K562 (cell line): ENCODE data around the gene TRIM68. TPM values are rescaled to one million over a fixed set of nuclear protein-coding genes. Genes with fewer than 3 reads are reported as not detected.

Source experiments
- NCOA4 ChIP-seq: fragments of 450-650 bp; IDR thresholded peaks from 2 replicates; pipeline ENCODE4 v1.6.1; 2018; ENCODE audit warnings: mild to moderate bottlenecking; ENCODE audit not compliant: partially characterized antibody
- PRPF4 ChIP-seq: fragments of 200-400 bp; formaldehyde crosslinking; IDR thresholded peaks from one replicate; pipeline ENCODE4 v1.6.1; 2017; ENCODE audit warnings: low read length, low read depth, mild to moderate bottlenecking; ENCODE audit not compliant: insufficient read depth, poor library complexity, severe bottlenecking
- SAP30 ChIP-seq: fragments of 200-600 bp; sonication (generic); IDR thresholded peaks from 2 replicates; pipeline ENCODE4 v1.6.1; 2012; ENCODE audit warnings: borderline replicate concordance, low read depth, mild to moderate bottlenecking, moderate library complexity, low read length, control low read depth, inconsistent platforms; ENCODE audit not compliant: insufficient read depth, poor library complexity, severe bottlenecking
- SLC30A9 ChIP-seq: fragments of 250-450 bp; sonication (Bioruptor Pico); IDR thresholded peaks from 2 replicates; pipeline ENCODE4 v1.8.0; 2022; ENCODE audit warnings: mild to moderate bottlenecking, moderate library complexity
- SRF ChIP-seq, 2 experiments: fragments of 250-450, 450-650 bp in 1 of 2; sonication (Bioruptor Pico) in 1 of 2; sonication (generic) in 1 of 2; formaldehyde crosslinking; IDR thresholded peaks; 2 replicates each; pipeline versions ENCODE4 v1.5.0 to v1.5.1; 2020 to 2022; ENCODE audit warnings: mild to moderate bottlenecking in 1 of 2, missing genetic modification reagents in 1 of 2
- XRCC3 ChIP-seq: fragments of 450-650 bp; IDR thresholded peaks from 2 replicates; pipeline ENCODE4 v1.6.1; 2017; ENCODE audit warnings: mild to moderate bottlenecking, moderate library complexity
- ZNF121 ChIP-seq: sonication (generic); formaldehyde crosslinking; conservative IDR thresholded peaks from 2 replicates; pipeline ENCODE4 v1.8.0; 2022; ENCODE audit warnings: missing genetic modification reagents
- ZNF23 ChIP-seq: fragments of 250-450 bp; sonication (Bioruptor Pico); IDR thresholded peaks from 2 replicates; pipeline ENCODE4 v1.4.0; 2020; ENCODE audit warnings: mild to moderate bottlenecking
- ZNF41 ChIP-seq: fragments of 250-450 bp; sonication (Bioruptor Pico); conservative IDR thresholded peaks from 2 replicates; pipeline ENCODE4 v1.4.0; 2020; ENCODE audit warnings: mild to moderate bottlenecking
- ZNF778 ChIP-seq: fragments of 450-650 bp; formaldehyde crosslinking; IDR thresholded peaks from 2 replicates; pipeline ENCODE4 v1.4.0; 2020; ENCODE audit warnings: mild to moderate bottlenecking, moderate library complexity
- polyA plus RNA-seq, 8 experiments: library from polyadenylated mRNA; depleted of rRNA in 4 of 8; stranded (reverse) in 5 of 8; unstranded in 3 of 8; fragments of >200 nt; fragmentation: Nextera tagmentation in 2 of 8; fragmentation: Illumina TruSeq in 1 of 8; extraction: Ambion mirVana in 2 of 8; extraction: Trizol in 1 of 8; gene quantifications; 2 replicates each; pipeline versions ENCODE4 v1.2.1 to v1.2.3, GENCODE V29; 2011 to 2014; ENCODE audit warnings: inconsistent platforms in 1 of 8, missing spikeins in 1 of 8
- total RNA-seq, 7 experiments: library from RNA; depleted of rRNA in 6 of 7; stranded (reverse); fragments of >200 nt in 6 of 7; fragmentation: Illumina TruSeq in 2 of 7; extraction: Trizol in 2 of 7; gene quantifications; 2 replicates each; pipeline versions ENCODE4 v1.2.1 to v1.2.3, GENCODE V29; 2011 to 2021; ENCODE audit warnings: low replicate concordance in 1 of 7
- TF ChIP-seq, protein P1 (sequence below), 2 experiments: IDR thresholded peaks in 1 of 2; conservative IDR thresholded peaks in 1 of 2; 2 replicates each; pipeline ENCODE4 v1.6.1; 2016; ENCODE audit warnings: low read depth in 2 of 2, mild to moderate bottlenecking in 1 of 2, missing compliant biosample characterization in 1 of 2, missing genetic modification characterization in 1 of 2, moderate library complexity in 1 of 2
- TF ChIP-seq, protein P2 (sequence below), 3 experiments: fragments of 200-800 bp in 1 of 3; fragments of 250-450 bp in 1 of 3; fragments of 450-650 bp in 1 of 3; sonication (Bioruptor Pico) in 1 of 3; sonication (Bioruptor generic) in 1 of 3; formaldehyde crosslinking in 1 of 3; IDR thresholded peaks; 2 replicates each; pipeline versions ENCODE4 v1.6.1 to v1.8.0; 2016 to 2022; ENCODE audit warnings: mild to moderate bottlenecking in 2 of 3, missing genetic modification characterization in 2 of 3, missing compliant biosample characterization in 1 of 3, moderate library complexity in 1 of 3
- TF ChIP-seq, protein P3 (sequence below): sonication (generic); formaldehyde crosslinking; IDR thresholded peaks from 2 replicates; pipeline ENCODE4 v1.8.0; 2023; ENCODE audit warnings: missing genetic modification reagents, mild to moderate bottlenecking, borderline replicate concordance

Gene TRIM68
- total and polyA plus RNA-seq, 9 of the 15 experiments (the other 6 are each of a cell fraction or from before 2014, with no cell fraction given), result 5.2 to 10.9 (median 7.9) TPM

DNA sequence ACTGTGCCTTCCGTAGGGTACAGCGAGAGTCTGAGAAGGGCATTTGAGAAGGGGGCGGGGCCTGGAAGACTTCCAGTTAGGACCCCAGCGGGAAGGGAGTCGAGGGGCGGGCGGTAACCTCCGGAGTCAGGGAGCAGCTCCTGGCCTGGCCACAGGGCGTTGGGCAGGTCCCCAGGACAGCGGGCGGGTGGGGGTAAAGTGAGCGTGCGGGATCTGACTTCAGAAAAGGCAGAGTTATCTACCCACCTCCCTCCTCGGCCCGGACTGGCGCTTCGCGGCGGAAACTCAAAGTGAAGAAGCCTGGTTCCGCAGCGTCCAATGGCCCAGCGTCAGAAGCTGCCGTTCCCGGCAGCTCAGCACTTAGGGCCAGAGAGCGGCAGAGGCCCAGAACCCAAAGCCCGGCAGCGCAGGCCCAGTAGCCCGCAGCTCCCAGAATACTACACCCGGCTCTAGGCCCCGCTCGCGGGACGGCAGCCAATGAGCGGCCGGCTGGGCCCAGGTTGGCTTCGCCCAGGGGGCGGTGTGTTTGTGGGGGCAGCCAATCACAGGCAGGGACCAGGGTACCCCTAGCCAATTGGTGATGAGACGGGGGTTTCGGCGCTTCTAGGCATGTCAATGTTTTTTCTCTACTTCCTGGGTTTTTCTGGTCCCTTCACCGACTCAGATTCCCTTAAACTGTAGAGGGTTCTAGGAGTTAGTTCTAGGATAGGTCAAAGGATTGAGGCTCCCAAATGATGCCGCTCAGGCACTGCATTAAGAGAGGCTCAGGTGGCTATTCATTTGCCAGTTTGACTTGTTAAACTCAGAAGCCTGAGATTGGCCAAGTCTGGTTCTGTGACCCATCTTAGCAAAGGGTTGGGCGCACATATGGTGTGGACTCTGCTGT is at the start of gene TRIM68 (continued):
- TF ChIP-seq, protein P1, sequence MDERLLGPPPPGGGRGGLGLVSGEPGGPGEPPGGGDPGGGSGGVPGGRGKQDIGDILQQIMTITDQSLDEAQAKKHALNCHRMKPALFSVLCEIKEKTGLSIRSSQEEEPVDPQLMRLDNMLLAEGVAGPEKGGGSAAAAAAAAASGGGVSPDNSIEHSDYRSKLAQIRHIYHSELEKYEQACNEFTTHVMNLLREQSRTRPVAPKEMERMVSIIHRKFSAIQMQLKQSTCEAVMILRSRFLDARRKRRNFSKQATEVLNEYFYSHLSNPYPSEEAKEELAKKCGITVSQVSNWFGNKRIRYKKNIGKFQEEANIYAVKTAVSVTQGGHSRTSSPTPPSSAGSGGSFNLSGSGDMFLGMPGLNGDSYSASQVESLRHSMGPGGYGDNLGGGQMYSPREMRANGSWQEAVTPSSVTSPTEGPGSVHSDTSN (CRISPR knock-in tag; IDR thresholded peaks at IDR 0.05; ENCODE audit: low read depth), result no peak
- TF ChIP-seq, protein P1 (tag; conservative IDR thresholded peaks at IDR 0.05; ENCODE audit: low read depth), result no peak
- TF ChIP-seq ZNF41 (CRISPR knock-in tag), result 0 out of 2 replicates have a peak, but pooled peaks have one; percentile 39
- TF ChIP-seq ZNF121 (CRISPR knock-in tag), result no peak
- no peak for TF ChIP-seq XRCC3
- no peak for TF ChIP-seq ZNF778 (CRISPR knock-in tag)
- TF ChIP-seq SRF (CRISPR knock-in tag; IDR thresholded peaks at IDR 0.05), result no peak
- TF ChIP-seq, protein P2, sequence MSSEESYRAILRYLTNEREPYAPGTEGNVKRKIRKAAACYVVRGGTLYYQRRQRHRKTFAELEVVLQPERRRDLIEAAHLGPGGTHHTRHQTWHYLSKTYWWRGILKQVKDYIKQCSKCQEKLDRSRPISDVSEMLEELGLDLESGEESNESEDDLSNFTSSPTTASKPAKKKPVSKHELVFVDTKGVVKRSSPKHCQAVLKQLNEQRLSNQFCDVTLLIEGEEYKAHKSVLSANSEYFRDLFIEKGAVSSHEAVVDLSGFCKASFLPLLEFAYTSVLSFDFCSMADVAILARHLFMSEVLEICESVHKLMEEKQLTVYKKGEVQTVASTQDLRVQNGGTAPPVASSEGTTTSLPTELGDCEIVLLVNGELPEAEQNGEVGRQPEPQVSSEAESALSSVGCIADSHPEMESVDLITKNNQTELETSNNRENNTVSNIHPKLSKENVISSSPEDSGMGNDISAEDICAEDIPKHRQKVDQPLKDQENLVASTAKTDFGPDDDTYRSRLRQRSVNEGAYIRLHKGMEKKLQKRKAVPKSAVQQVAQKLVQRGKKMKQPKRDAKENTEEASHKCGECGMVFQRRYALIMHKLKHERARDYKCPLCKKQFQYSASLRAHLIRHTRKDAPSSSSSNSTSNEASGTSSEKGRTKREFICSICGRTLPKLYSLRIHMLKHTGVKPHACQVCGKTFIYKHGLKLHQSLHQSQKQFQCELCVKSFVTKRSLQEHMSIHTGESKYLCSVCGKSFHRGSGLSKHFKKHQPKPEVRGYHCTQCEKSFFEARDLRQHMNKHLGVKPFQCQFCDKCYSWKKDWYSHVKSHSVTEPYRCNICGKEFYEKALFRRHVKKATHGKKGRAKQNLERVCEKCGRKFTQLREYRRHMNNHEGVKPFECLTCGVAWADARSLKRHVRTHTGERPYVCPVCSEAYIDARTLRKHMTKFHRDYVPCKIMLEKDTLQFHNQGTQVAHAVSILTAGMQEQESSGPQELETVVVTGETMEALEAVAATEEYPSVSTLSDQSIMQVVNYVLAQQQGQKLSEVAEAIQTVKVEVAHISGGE (CRISPR knock-in tag; IDR thresholded peaks at IDR 0.05), result 0 out of 6 replicates have a peak, but pooled peaks of 1 of the 3 experiments have one; percentile 32
- no peak for TF ChIP-seq PRPF4
- no peak for TF ChIP-seq NCOA4
- TF ChIP-seq, protein P3, sequence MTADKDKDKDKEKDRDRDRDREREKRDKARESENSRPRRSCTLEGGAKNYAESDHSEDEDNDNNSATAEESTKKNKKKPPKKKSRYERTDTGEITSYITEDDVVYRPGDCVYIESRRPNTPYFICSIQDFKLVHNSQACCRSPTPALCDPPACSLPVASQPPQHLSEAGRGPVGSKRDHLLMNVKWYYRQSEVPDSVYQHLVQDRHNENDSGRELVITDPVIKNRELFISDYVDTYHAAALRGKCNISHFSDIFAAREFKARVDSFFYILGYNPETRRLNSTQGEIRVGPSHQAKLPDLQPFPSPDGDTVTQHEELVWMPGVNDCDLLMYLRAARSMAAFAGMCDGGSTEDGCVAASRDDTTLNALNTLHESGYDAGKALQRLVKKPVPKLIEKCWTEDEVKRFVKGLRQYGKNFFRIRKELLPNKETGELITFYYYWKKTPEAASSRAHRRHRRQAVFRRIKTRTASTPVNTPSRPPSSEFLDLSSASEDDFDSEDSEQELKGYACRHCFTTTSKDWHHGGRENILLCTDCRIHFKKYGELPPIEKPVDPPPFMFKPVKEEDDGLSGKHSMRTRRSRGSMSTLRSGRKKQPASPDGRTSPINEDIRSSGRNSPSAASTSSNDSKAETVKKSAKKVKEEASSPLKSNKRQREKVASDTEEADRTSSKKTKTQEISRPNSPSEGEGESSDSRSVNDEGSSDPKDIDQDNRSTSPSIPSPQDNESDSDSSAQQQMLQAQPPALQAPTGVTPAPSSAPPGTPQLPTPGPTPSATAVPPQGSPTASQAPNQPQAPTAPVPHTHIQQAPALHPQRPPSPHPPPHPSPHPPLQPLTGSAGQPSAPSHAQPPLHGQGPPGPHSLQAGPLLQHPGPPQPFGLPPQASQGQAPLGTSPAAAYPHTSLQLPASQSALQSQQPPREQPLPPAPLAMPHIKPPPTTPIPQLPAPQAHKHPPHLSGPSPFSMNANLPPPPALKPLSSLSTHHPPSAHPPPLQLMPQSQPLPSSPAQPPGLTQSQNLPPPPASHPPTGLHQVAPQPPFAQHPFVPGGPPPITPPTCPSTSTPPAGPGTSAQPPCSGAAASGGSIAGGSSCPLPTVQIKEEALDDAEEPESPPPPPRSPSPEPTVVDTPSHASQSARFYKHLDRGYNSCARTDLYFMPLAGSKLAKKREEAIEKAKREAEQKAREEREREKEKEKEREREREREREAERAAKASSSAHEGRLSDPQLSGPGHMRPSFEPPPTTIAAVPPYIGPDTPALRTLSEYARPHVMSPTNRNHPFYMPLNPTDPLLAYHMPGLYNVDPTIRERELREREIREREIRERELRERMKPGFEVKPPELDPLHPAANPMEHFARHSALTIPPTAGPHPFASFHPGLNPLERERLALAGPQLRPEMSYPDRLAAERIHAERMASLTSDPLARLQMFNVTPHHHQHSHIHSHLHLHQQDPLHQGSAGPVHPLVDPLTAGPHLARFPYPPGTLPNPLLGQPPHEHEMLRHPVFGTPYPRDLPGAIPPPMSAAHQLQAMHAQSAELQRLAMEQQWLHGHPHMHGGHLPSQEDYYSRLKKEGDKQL, result no peak
- TF ChIP-seq SAP30, result no peak
- no peak for TF ChIP-seq ZNF23 (CRISPR knock-in tag)
- TF ChIP-seq SLC30A9, result no peak
